Ovary (tissue), 10 donors: ENCODE data around the gene LUM. TPM values are rescaled to one million over a fixed set of nuclear protein-coding genes. Genes with fewer than 3 reads are reported as not detected.

ENCODE experiments used
- DNase-seq, 5 donors: peaks; one replicate each; pipeline ENCODE4 v3.0.0-alpha.2; 2019 to 2020
- H3K27ac ChIP-seq, 2 donors: fragments of 200-600 bp; one replicate each; pipeline versions ENCODE4 v1.5.1 to v1.8.0; 2019 to 2022
- H3K27me3 ChIP-seq: fragments of 200-600 bp; one replicate; pipeline ENCODE4 v1.8.0; 2022
- H3K36me3 ChIP-seq: fragments of 200-600 bp; sonication (generic); one replicate; pipeline ENCODE4 v1.5.1; 2019
- H3K4me1 ChIP-seq: one replicate; pipeline ENCODE4 v1.8.1; 2013; ENCODE audit warnings: mild to moderate bottlenecking, moderate library complexity; ENCODE audit not compliant: insufficient read depth
- H3K4me3 ChIP-seq: fragments of 200-600 bp; sonication (generic); one replicate; pipeline ENCODE4 v1.5.1; 2017
- H3K9me3 ChIP-seq, 2 donors: fragments of 200-600 bp in 1 of 2; sonication (generic) in 1 of 2; one replicate each; pipeline versions ENCODE4 v1.5.1 to v1.8.1; 2013 to 2019; ENCODE audit warnings: mild to moderate bottlenecking in 1 of 2, moderate library complexity in 1 of 2
- EP300 ChIP-seq: sonication (generic); formaldehyde crosslinking; IDR thresholded peaks from one replicate; pipeline ENCODE4 v1.6.1; 2017; ENCODE audit warnings: antibody characterized with exemption
- POLR2A ChIP-seq: fragments of 450-650 bp; IDR thresholded peaks from one replicate; pipeline ENCODE4 v1.6.1; 2017; ENCODE audit warnings: antibody characterized with exemption, mild to moderate bottlenecking, moderate library complexity
- WGBS, 3 donors: extraction: QIAGEN DNeasy Blood & Tissue Kit in 1 of 3; methylation state at CpG; one replicate each; pipeline versions ENCODE4 v1.1.5 to v1.1.7; 2013 to 2017; 5-methylcytosine and 5-hydroxymethylcytosine counted together
- intact Hi-C, 4 donors: fragments of 100-400 bp; cut with DNase I; formaldehyde crosslinking; loops; one replicate each; pipeline versions ENCODE4 v1.11.0 to v1.15.1; 2022 to 2023
- long read RNA-seq, 3 donors: library from polyadenylated mRNA in 2 of 3; unstranded in 2 of 3; transcript quantifications; one replicate each; pipeline ENCODE4 v2.0.0 and lab custom pipeline, GENCODE V29; 2021 to 2026
- polyA plus RNA-seq, 2 donors: library from polyadenylated mRNA; stranded (reverse); fragments of 200-250 nt in 1 of 2; fragments of 350-450 nt in 1 of 2; fragmentation: Illumina TruSeq in 1 of 2; extraction: RNeasy Lipid Tissue Mini Kit (QIAGEN cat#74804) in 1 of 2; gene quantifications; one replicate each; pipeline ENCODE4 v1.2.3, GENCODE V29; 2013 to 2014
- total RNA-seq, 7 donors: library from RNA; depleted of rRNA in 2 of 7; stranded (reverse); fragments of >200 nt in 2 of 7; fragmentation: NEBNext Ultra II Directional in 3 of 7; extraction: Animal tissue kit (Norgen Biotek cat#: 25700) in 3 of 7; gene quantifications; one replicate each; pipeline versions ENCODE4 v1.1.0 to v1.2.4, GENCODE V29; 2016 to 2023
- TF ChIP-seq, protein P1 (sequence below), 3 donors: fragments of 450-650 bp in 2 of 3; fragments of 200-600 bp in 1 of 3; IDR thresholded peaks; one replicate each; pipeline versions ENCODE4 v1.5.1 to v1.8.0; 2016 to 2022; ENCODE audit warnings: antibody characterized with exemption in 3 of 3, mild to moderate bottlenecking in 1 of 3
- donor health status: DM: no; HTN: no; CAD: no; lungs with moderate emphysema.
- donor health status: DM: no; HTN: no; CAD: no.
- donor health status: Bipolar disorder and iron deficiency.
- donor health status: DM: yes; HTN: yes; CAD: no.
- donor health status: DM: no; HTN: no; CAD: no.
- donor health status: DM: yes; HTN: yes; CAD: no.

The LUM gene, protein sequence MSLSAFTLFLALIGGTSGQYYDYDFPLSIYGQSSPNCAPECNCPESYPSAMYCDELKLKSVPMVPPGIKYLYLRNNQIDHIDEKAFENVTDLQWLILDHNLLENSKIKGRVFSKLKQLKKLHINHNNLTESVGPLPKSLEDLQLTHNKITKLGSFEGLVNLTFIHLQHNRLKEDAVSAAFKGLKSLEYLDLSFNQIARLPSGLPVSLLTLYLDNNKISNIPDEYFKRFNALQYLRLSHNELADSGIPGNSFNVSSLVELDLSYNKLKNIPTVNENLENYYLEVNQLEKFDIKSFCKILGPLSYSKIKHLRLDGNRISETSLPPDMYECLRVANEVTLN
- total RNA-seq, result 100 to 1,000 TPM; 122 to 559 (median 330) TPM
- 100 to 1,000 TPM; 343 to 663 TPM for polyA plus RNA-seq
- long read RNA-seq, donor 1, transcript LUM-201 (3 exons, 3,008 nt), result major isoform, 1,713 of 1,781 reads
- long read RNA-seq, donor 1, partial matches to known transcripts, result 54 of 1,781 reads
- long read RNA-seq, donor 1, other reads (novel, unspliced or antisense), result 14 of 1,781 reads
- long read RNA-seq, donor 2, transcript LUM-201 (3 exons, 3,008 nt), result major isoform, 19 of 19 reads
- long read RNA-seq, donor 2, partial matches to known transcripts, result 0 of 19 reads
- long read RNA-seq, donor 2, other reads (novel, unspliced or antisense), result 0 of 19 reads
- long read RNA-seq, donor 3, transcript LUM-201 (3 exons, 3,008 nt), result major isoform, 257 of 264 reads
- long read RNA-seq, donor 3, partial matches to known transcripts, result 4 of 264 reads
- long read RNA-seq, donor 3, other reads (novel, unspliced or antisense), result 3 of 264 reads

DNA sequence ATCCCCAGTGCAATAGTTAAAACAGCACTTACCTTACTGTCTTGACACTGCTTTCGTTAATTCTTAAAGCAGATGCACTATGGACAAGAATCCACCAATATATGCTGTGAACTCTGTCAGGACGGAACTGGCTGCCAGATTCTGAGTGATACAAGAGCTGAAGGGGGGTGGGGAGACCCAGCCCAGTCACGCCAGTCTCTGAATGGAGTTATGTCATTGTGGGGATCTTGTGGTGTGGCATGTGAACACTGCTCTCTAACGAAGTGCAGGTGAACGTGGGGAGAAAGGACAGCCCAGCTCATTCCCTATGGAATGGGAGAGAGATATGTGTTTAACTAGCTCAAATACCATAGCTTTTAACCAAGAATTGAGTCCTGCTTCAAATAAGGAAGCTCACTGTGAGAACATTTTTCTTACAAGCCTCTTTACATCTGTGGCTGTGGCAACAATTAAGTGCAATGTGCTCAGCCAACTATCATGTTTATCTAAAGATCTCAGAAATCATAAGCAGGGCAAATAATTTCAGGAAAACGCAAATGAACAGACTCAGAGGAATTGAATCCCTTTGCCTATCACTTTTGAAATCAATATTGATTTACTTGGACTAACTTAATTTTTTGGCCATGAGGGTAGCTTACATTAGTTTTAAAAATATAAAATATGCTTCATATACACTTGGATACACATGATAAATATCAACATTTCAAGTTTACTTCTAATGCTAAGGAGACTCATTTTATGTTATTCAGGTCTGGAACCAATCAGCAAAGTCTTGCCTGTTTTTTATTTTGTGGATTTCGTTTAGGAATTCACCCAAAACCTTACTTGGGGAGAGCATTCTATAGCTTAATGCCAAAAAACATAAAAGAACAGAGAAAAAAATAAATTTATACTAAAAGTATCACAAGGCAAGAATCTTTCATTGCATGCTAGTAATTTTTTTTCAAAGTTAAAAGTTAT is at the start of gene LUM:
Gene LUM, minus strand, starts transcription at position 129 of the 960 bp plus-strand sequence. CDS start 2,515 bp downstream, outside the sequence.
- H3K27me3 ChIP-seq, result no peaks in the 10 kb centered on the region
- peaks cover 3% of the 10 kb centered on the region for H3K4me1 ChIP-seq
- DNase-seq, result peak; percentile 24 to 63 (median 44)
- no peaks in the 10 kb centered on the region for H3K36me3 ChIP-seq
- WGBS, 3 donors, result 25 to 50% (median 33%) methylated on average over 7 of the region's 7 CpGs
- H3K4me3 ChIP-seq, result peak within 1 kb of the TSS; percentile 32
- peak within 1 kb of the TSS; percentile 61 to 65 for H3K27ac ChIP-seq
- intact Hi-C loops, result loop anchor here in 1 of 4 donors (5.0 kb wide), 1 partner anchor 66 kb away; no protein-coding TSS in a partner anchor
- TF ChIP-seq POLR2A (peak; percentile 34), EP300 (no peak)
- no peaks in the 10 kb centered on the region for H3K9me3 ChIP-seq

DNA sequence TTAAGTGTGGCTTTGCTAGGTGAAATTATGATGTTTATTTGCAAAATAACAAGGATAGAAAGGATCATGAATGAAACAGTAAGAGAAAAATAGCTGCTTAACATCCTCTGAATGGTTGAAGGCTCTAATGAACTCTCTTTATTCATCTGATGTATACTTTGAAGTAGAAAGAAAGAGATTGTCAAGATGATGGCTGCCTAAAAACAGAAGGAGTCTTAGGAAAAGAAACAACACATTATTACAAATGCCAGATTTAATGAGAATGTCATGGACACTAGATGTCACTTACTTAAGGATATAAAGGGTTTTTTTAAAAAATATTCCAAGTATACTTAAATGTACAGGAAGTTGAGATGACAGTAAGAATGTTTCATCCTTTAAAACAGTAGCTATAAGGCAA is 49.7 kb upstream of the LUM start:
- no peaks in the 10 kb centered on the region for H3K27me3 ChIP-seq
- H3K9me3 ChIP-seq, result no peaks in the 10 kb centered on the region
- TF ChIP-seq, protein P1, sequence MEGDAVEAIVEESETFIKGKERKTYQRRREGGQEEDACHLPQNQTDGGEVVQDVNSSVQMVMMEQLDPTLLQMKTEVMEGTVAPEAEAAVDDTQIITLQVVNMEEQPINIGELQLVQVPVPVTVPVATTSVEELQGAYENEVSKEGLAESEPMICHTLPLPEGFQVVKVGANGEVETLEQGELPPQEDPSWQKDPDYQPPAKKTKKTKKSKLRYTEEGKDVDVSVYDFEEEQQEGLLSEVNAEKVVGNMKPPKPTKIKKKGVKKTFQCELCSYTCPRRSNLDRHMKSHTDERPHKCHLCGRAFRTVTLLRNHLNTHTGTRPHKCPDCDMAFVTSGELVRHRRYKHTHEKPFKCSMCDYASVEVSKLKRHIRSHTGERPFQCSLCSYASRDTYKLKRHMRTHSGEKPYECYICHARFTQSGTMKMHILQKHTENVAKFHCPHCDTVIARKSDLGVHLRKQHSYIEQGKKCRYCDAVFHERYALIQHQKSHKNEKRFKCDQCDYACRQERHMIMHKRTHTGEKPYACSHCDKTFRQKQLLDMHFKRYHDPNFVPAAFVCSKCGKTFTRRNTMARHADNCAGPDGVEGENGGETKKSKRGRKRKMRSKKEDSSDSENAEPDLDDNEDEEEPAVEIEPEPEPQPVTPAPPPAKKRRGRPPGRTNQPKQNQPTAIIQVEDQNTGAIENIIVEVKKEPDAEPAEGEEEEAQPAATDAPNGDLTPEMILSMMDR (IDR thresholded peaks at IDR 0.05), result no peak
- TF ChIP-seq POLR2A, result no peak
- TF ChIP-seq EP300, result no peak
- H3K4me3 ChIP-seq, result no peak overlapping the region
- no peaks in the 10 kb centered on the region for H3K36me3 ChIP-seq
- H3K27ac ChIP-seq, result no peak overlapping the region
- DNase-seq, result no peak
- H3K4me1 ChIP-seq, result no peaks in the 10 kb centered on the region
- intact Hi-C loops, result no loop called here

DNA sequence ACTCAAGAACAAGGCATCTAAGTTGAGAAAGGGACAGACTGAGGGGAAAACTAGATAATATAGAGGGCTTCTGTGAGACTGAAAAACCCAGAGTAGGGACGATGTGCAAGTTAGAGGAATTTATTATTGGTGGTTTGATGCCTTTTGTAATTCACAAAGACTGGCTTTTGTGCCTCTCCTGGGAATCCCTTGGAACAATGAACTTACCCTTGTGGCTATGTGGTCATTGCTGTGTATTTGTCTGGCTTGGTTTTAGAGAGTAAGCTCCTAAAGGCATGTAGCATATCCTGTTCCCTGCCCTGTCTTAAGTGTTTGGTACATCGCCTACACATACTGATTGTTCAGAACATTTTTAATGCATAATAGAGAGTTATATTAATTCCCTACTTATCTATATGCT is 44.7 kb upstream of the LUM start:
- TF ChIP-seq POLR2A, result no peak
- TF ChIP-seq EP300, result no peak
- TF ChIP-seq, protein P1 (IDR thresholded peaks at IDR 0.05), result no peak
- intact Hi-C loops, result no loop called here
- no peaks in the 10 kb centered on the region for H3K4me1 ChIP-seq
- WGBS, 3 donors, result 82 to 93% (median 91%) methylated on average over 2 of the region's 2 CpGs
- no peaks in the 10 kb centered on the region for H3K9me3 ChIP-seq
- H3K36me3 ChIP-seq, result no peaks in the 10 kb centered on the region
- H3K27me3 ChIP-seq, result no peaks in the 10 kb centered on the region
- no peak overlapping the region for H3K4me3 ChIP-seq
- DNase-seq, result no peak
- no peak overlapping the region for H3K27ac ChIP-seq

DNA sequence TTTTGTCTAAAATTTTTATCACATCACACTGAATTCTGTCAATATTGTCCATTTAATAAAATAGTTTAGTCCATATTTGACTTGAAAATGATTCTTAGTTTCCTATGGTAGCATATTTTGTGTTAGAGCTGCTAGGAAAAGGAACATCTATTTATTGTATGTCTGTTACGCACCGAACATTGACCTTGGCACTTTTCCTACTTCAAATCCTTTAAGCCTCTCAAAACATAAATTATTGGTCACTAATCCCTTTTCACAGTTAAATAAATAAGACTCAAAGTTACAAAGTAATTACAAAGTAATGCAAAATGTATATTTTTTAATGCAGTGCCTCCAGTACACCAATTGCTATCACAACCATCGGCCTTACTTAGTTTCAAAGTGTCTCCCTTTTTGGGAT is 42.8 kb upstream of the LUM start:
- H3K36me3 ChIP-seq, result no peaks in the 10 kb centered on the region
- H3K9me3 ChIP-seq, result no peaks in the 10 kb centered on the region
- no peak overlapping the region for H3K4me3 ChIP-seq
- no peaks in the 10 kb centered on the region for H3K27me3 ChIP-seq
- intact Hi-C loops, result no loop called here
- H3K4me1 ChIP-seq, result no peaks in the 10 kb centered on the region
- TF ChIP-seq EP300 (no peak), POLR2A (no peak)
- TF ChIP-seq, protein P1 (IDR thresholded peaks at IDR 0.05), result no peak
- no peak overlapping the region for H3K27ac ChIP-seq
- 68 to 69% (median 68%) methylated on average over 3 of the region's 3 CpGs for WGBS, 3 donors
- no peak for DNase-seq
